SIG-M5 treated with dmso at 0.1 percent for 504 hours (cell line): Measurements from ENCODE around the gene TMPRSS6.

Source experiments
- DNase-seq: peaks from one replicate; lab custom pipeline; 2025; ENCODE audit not compliant: unreplicated experiment; lab: John Stamatoyannopoulos, UW

The TMPRSS6 gene

GRCh38 chr22:37109242-37109917 lies at the start of gene TMPRSS6:
Gene TMPRSS6 (minus strand): TSS chr22:37109713. CDS start chr22:37103417, 6,296 bp downstream.
- DNase-seq, result no peak

DNA sequence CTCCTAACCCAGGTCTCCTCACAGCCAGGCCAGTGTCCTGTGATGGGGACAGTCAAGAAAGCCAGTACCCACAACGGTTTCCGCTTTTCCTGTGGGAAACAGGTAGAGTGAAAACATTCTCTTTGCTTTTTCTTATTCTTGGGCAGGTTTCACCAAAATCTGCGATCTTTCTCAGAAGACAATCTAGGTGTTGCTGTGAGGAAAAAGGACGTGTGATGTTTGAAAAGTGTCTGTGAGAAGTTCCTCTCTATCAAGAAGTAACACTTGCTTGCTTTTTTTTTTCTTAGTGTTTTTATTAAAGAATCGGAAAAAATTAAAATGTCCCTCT lies 49.4 kb upstream of the TMPRSS6 start:
- no peak for DNase-seq

- no peak for DNase-seq
Observed at GRCh38 chr22:37157516-37158285, 48.2 kb upstream of the TMPRSS6 start.

DNA sequence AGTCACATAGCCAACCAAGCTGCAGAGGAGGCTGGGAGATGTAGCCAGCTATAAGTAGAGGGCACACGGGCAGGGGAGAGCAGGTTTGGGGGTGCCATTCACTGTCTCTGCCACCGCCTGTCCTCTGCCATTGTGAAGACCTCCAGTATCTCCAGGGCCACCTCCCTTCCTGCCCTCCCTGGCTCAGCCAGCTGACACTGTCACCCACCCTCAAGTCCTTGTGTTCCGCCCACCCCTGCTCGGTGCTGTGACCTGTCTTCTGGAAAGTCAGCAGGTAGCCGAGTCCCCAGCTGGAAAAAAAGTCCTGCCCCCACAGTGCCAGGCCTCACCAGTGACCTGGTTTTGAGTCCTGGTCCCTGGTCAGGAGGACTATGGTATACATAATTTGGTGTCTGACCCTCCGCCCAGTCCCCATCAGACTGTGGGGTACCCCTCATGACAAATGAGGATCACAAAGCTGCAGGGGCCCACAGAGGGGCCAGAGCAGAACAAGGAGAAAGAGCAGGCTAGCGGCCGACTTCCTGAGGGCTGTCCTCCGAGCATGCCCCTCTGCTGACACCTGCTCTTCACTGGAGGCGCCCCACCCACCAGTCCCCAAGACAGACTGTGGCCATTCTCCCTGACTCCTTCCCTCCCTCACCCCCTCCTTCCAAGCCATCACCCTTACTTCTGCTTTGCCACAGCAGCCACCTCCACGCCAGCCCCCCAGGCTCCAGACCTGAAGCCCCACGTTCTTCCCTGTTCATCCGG lies 47.3 kb upstream of the TMPRSS6 start:
- no peak for DNase-seq

DNA sequence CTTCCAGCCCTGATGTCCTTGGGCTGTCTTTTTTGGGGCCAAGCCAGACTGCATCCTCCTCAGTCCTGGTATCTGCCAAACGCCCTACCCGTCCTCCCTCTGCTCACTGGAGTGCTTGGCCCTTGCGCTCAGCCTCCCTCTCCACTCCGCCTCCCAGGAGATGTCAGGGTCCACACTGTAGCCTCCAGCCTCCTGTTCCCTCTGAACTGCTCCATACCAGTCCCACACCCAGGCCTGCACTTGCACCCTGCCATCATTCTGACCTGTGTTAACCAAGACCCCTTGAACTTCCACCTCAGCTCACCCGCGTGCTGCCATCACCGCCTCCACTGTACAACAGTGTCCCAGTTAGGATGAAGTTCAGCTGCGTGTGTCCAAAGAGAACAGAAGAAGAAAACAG lies 46.5 kb upstream of the TMPRSS6 start:
- DNase-seq, result no peak

GRCh38 chr22:37154925-37155712 lies 45.6 kb upstream of the TMPRSS6 start:
- no peak for DNase-seq

- DNase-seq, result no peak
Observed at GRCh38 chr22:37153901-37154300, 44.4 kb upstream of the TMPRSS6 start.

DNA sequence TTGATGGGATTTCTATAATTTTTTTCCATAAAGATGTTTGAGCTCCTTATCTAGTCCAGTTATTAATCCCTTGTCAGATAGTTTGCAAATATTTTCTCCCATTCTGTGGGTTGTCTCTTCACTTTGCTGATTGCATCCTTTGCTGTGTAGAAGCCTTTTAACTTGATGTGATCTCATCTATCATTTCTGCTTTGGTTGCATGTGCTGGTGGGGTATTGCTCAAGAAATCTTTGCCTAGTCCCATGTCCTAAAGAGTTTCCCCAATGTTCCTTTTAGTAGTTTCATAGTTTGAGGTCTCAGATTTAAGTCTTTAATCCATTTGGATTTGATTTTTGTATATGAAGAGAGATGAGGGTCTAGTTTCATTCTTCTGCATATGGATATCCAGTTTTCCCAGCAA lies 41.9 kb upstream of the TMPRSS6 start:
- DNase-seq, result no peak

DNA sequence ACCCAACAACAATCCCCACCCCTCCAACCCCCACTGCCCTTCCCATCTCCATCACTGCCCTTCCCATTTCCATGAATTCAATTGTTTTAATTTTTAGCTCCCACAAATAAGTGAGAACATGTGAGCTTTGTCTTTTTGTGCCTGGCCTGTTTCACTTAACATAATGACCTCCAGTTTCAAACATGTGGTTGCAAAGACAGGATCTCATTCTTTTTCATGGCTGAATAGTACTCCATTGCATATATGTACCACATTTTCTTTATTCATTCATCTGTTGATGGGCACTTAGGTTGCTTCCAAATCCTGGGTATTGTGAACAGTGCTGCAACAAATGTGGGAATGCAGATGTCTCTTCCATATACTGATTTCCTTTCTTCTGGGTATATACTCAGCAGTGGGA lies 41.2 kb upstream of the TMPRSS6 start:
- no peak for DNase-seq

DNA sequence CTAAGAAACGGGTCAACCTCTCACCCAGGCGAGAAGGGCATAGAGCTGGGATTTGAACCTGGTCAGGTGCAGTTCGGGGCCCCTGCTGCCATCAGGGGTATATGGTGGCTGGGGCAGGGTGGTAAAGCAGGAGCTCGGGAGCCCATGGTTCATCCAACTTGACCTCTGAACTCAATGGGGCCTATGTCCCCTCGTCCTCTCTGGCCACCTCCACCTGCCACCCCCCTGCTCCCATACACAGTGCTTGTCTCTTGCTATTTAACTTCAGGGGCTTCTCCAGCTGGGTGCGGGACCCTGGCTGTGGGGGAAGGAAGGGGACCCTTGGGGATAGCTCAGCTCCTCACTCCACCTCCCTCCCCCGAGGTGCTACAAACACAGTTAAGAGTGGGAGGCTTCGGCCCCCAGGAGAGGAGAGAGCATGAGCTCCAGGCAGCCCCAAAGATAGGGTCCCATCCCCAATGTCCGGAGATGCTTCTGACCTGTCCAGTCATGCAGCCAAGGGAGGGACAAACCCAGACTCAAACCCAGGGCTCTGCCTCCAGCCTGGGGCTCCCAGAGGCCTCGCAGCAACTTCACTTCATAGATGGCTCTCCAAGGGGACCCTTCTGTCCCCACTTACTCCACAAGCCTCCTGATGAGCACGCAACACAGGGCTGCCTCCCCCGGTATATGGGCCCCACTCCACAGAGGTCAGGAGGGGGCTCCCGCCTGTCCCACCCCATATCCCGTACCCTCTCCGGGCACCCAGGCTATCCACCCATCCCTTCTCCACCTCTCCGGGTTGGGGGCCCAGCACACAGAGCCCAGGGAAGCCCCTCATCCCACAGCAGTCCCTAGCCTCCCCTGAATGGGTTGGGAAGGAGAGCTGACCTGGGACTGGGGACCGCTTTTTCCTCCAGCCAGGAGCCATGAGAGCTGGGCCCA lies 39.5 kb upstream of the TMPRSS6 start:
- no peak for DNase-seq

DNA sequence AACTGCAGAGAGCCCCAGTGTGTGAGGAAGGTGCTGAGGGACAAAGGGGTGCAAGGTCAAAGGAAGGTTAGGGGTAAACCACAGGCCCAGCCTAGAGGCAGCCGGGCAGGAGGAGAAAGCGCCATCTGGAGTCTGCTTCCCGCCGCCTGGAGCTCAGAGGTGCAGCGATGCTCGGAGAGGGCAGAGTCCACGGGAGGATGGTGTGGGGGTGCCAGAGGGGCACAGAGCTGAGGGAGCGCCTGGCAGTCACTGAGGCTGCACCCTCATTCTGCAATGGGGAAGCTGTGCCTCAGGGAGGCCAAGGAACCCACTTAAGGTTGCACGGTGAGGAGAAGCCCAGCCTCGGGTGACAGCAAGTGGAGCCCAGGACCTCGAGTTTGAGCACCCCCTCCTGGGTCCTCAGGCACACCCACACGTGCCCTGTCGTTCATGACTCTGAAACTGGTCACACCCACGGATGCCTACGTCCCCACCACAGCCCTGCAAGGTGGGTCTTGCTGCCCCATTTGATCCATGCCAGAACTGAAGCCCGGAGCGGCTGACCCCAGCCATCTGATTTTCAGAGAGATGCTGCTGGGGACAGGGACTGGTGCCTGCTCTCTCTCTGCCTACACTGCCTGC lies 38.6 kb upstream of the TMPRSS6 start:
- DNase-seq, result no peak

DNA sequence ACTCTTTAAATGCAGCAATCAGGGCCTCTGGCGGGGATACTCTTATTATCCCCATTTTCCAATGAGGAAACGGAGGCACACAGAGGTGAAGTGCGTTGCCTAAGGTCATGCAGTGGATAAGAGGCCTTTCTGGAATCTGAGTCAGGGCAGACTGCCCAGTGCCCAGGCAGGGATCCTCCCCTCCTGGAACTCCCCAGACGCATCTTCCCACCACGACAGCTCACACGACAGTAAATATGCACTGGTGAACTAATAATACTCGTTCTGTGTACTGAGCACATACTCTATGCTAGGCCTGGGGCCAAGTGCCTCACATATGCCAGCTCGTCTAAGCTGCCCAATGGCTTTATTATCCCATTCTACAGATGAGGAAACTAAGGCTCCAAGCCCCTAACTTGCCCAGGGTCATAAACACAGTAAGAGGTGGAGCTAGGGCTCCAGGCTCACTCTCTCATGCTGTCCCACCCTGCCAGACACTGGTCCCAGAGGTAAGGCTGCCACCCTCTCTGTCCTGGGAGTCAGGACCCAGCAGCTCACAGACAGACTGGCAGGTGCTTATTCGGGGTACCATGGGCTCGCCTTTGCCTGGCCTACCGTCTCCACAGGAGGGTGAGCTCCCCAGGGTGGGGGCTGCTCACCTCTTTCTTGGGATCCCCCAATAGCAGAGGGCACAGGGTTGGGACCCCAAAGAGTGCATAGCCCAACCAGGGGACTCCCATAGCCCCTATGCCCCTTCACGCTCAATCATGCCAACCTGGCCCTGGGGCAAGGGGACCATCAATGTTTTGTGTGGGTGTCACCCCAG lies 37.9 kb upstream of the TMPRSS6 start:
- no peak for DNase-seq

DNA sequence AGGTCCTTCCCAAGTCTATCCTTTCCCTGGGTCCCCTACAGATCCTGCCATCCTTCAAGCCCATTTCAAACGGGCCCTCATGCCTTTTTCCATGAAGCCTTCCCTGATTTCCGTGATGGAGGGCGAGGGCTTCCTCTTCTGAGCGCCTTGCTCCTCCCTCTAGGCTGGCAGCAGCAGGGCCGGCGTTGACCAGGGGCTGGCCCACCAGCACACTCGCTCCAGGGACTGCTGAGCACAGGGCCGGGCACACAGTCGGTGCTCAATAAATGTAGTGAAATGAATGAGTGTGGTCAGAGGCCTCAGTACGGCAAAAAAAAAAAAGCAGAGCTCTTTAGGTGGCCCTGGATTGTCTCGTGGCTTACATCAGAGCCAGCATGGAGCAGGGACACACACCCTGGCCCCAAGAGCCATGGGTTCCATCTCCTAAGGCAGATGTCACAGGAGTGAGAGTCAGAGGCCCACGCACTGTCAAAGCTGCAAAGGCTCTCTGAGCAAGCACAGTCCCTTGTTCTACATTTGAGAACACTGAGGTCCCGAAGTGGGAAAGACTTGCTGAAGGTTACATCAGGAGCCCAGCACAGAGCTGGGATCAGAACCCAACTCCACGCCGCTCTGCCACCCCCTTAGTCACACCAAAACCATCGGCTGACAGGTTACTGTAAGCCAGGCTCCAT lies 37.1 kb upstream of the TMPRSS6 start:
- DNase-seq, result no peak

GRCh38 chr22:37146051-37146385 lies 36.5 kb upstream of the TMPRSS6 start:
- DNase-seq, result no peak

DNA sequence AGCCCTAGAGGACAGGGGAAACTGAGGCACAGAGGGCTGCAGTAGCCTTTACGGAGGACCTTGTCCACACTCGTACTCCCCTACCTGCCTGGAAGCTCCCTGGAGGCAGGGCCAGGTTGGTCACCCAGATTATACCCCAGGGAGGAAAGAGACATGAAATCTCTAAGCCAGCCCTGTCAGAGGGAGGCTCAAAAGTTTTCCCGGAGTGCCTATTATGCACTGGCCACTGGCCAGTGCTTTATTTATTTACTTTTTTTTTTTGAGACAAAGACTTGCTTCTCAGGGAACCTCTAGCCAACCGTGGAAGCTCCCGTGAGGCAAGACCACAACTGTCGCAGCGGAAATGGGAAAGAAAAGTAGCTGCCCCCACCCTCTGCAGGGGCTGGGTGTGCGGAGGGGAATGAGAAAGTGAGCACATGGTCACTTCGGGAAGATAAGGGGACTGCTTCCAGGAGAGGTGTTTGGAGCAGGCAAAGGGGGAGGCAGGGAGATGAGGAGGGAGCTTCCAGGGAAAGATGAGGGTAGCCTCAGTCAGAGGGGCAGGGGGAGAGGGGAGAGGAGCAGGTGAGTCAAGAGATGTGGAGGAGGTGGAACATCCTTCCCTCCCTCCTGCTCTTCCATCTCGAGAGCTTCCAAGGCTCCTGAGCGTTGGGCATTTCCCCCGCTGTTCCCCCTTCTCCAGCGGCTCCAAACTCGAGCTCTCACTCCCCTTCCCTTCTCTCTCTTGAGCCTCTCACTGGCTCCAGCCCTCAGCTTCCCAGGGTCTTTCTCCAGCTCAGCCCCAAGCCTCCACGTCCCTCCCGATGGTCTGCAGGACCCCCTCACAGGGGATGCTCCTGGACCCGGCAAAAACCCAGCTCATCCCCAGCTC lies 35.9 kb upstream of the TMPRSS6 start:
- DNase-seq, result no peak

DNA sequence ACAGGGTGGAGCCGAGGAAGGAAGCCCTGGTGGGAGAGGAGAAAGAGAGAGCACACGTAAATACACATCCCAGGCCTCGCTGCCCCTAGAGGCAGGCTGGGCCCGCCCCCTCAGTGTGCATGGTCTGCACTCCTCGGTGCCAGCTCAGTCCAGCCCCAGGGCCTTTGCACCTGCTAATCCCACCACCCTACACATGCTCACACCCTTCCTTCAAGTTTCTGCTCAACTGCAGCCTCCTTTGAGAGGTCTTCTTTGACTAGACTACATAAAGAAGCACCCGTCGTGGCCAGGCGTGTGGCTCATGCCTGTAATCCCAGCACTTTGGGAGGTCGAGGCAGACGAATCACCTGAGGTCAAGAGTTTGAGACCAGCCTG lies 34.7 kb upstream of the TMPRSS6 start:
- DNase-seq, result no peak

DNA sequence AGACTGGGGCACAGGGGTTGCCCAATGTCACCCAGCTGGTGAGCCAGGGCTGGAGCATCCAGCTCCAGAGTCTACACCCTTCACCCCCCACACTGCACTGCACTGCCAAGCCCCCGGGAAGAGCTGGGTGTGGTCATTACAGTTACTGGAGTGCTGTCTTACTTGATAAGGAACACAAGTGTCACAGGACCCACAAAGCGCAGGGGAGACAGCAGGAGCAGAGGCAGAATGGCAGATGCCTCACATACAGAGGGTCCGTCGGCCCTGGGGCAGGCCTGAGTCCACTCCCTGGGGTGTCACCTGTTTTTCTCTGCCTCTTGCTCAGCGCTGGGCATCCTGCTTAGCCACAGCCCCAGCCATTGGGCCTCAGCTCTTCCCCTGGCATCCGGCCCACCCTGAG lies 32.5 kb upstream of the TMPRSS6 start:
- no peak for DNase-seq

DNA sequence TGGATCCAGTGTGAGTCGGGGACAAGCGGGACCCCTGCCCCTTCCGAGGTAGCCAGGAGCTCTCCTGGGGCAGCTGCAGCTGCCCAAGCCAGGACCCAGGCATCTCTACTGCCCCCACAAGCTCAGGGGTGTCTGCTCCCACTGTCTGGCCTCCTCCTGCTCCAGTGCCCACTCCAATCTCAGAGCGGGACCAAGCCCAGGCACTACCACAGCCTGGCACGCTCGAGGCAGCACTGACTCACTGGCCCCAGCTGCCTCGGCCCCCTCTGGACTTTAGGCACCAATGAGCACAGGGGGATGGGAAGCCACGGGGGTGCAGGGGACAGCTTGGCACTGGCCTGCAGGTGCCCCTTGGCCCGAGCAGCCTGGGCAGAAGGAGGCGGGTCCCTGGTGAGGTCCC lies 32.0 kb upstream of the TMPRSS6 start:
- no peak for DNase-seq
